ENCODE results near the gene SPPL3. TPM values are rescaled to one million over a fixed set of nuclear protein-coding genes. Genes with fewer than 3 reads are reported as not detected.
"Not testable (repeated sequence)": the region's sequence is repeated elsewhere in the genome, so short reads cannot be mapped to it uniquely, and the experiment has no call there.

SPPL3 gene
- polyA plus RNA-seq, 1 experiment = 13.2 TPM

DNA sequence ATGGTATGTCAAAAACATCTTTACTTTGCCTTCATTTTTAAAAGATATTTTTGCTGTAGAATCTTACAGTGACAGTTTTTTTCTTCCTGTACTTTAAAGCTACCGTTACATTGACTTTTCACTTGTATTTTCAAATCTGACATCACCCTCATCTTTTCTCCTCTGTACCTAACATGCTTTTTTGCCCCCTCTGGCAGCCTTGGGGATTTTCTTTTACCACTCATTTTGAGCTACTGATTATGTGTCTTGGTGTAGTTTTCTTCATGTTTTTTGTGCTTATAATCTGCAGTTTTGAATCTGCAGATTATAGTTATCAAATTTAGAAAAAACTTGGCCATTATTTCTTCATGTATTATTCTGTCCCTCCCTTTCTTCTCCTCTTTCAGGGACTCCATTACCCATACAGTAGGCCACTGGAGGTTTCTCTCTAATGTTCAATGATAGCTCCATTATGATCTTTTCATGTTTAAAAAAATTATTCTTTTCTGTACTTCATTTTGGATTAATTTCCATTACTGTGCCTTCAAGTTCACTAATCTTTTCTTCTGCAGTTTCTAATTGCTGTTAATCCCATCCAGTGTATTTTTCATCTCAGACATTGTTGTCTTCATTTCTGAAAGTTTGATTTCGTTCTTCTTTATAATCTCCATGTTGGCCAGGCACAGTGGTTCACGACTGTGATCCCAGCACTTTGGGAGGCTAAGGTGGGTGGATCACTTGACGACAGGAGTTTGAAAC lies 108.5 kb downstream of the SPPL3 start:
- TF ChIP-seq, protein P1, sequence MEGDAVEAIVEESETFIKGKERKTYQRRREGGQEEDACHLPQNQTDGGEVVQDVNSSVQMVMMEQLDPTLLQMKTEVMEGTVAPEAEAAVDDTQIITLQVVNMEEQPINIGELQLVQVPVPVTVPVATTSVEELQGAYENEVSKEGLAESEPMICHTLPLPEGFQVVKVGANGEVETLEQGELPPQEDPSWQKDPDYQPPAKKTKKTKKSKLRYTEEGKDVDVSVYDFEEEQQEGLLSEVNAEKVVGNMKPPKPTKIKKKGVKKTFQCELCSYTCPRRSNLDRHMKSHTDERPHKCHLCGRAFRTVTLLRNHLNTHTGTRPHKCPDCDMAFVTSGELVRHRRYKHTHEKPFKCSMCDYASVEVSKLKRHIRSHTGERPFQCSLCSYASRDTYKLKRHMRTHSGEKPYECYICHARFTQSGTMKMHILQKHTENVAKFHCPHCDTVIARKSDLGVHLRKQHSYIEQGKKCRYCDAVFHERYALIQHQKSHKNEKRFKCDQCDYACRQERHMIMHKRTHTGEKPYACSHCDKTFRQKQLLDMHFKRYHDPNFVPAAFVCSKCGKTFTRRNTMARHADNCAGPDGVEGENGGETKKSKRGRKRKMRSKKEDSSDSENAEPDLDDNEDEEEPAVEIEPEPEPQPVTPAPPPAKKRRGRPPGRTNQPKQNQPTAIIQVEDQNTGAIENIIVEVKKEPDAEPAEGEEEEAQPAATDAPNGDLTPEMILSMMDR (IDR thresholded peaks at IDR 0.05; ENCODE audit: insufficient read depth, low read depth, low read length) = no peak
- no peaks in the 10 kb centered on the region for H3K36me3 ChIP-seq (ENCODE audit: control insufficient read depth, insufficient read depth, low read length)
- ChIA-PET CTCF (interaction anchor here (0.7 to 1.6 kb wide), 2 partner anchors 18 to 28 kb away, joined by 3 read pairs; no protein-coding TSS in a partner anchor), POLR2A (no interaction called here)
- H3K27me3 ChIP-seq (ENCODE audit: control insufficient read depth, insufficient read depth, low read length) = no peaks in the 10 kb centered on the region
- no peak overlapping the region for H3K4me3 ChIP-seq (ENCODE audit: low read depth, low read length)
- no peak for DNase-seq (ENCODE audit: low read depth)

DNA sequence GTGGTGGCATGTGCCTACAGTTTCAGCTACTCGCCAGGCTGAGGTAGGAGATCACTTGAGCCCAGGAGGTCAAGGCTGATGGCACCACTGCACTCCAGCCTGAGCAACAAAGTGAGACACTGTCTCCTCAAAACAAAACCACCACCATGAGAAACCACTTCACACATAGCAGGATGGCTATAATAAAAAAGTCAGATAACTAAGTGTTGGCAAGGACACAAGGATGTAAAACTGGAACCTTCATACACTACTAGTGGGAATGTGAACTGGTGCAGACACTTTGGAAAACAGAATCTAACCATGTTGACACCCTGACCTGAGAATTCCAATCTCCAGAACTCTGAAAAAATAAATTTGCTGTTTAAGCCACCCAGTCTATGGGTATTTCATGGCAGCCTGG lies 110.8 kb downstream of the SPPL3 start:
- H3K27me3 ChIP-seq (ENCODE audit: control insufficient read depth, insufficient read depth, low read length) = no peaks in the 10 kb centered on the region
- TF ChIP-seq, protein P1 (IDR thresholded peaks at IDR 0.05; ENCODE audit: insufficient read depth, low read depth, low read length) = no peak
- H3K36me3 ChIP-seq (ENCODE audit: control insufficient read depth, insufficient read depth, low read length) = no peaks in the 10 kb centered on the region
- no peak overlapping the region for H3K4me3 ChIP-seq (ENCODE audit: low read depth, low read length)
- no peak for DNase-seq (ENCODE audit: low read depth)
- ChIA-PET POLR2A (no interaction called here), CTCF (interaction anchor here (1.3 kb wide), 1 partner anchor 10 kb away, joined by 3 read pairs; no protein-coding TSS in a partner anchor)

DNA sequence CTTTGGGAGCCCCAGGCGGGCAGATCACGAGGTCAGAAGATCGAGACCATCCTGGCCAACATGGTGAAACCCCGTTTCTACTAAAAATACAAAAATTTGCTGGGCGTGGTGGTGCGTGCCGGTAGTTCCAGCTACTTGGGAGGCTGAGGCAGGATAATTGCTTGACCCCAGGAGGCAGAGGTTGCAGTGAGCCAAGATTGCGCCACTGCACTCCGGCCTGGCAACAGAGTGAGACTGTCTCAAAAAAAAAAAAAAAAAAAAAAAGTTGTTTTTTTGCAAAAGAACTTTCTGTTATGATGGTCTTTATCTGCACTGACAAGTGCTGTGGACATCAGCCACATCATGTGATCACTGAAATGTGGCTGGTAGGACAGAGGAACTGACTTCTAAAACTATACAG lies 111.7 kb downstream of the SPPL3 start:
- CTCF ChIA-PET; H3K36me3 ChIP-seq (ENCODE audit: control insufficient read depth, insufficient read depth, low read length); DNase-seq (ENCODE audit: low read depth); POLR2A ChIA-PET; H3K4me3 ChIP-seq (ENCODE audit: low read depth, low read length); H3K27me3 ChIP-seq (ENCODE audit: control insufficient read depth, insufficient read depth, low read length): not testable (repeated sequence)

DNA sequence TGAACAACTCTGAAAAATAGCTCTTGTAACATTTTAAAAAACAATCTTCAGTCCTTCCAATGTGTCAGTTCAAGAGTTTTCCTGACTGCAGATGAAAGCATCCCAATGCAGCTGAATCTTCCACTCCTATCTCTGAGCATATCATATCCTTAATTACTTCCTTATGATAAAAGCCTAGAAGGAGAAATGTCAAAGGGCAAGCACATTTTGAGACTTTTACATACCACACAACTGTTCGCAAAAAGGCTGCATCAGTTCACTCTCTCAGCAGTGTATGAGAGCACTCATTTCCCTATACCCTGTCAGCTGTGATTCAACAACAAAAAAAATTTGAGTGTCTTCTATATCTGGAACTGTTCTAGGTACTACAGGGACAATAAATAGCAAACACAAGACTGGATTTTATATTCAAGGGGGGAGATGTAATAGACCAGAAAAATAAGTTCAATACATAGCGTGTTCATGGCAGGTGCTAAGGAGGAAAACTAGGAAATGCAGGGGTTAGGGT lies 112.4 kb downstream of the SPPL3 start:
- no peak for DNase-seq (ENCODE audit: low read depth)
- TF ChIP-seq, protein P1 (IDR thresholded peaks at IDR 0.05; ENCODE audit: insufficient read depth, low read depth, low read length) = no peak
- ChIA-PET CTCF (no interaction called here), POLR2A (no interaction called here)
- Histone ChIP-seq H3K27me3 (ENCODE audit: control insufficient read depth, insufficient read depth, low read length) (no peaks in the 10 kb centered on the region), H3K4me3 (ENCODE audit: low read depth, low read length) (no peak overlapping the region), H3K36me3 (ENCODE audit: control insufficient read depth, insufficient read depth, low read length) (no peaks in the 10 kb centered on the region)

DNA sequence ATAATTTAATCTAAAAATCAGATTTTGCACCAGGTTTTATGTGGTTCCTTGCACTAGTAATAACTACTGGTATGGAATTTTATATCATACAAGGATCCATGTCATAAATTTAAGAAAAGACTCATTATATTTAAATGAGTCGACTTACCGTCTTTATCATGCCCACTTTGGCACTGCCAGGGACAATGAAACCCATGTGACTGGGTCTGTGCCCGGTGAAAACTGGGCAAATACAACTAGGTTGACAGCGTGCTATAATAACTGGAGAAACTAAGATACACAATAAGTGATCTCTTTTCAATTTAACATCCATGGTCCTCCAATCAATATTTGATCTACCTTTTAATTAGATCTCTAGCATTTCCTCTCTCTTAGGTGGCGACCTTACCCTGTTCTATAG lies 114.0 kb downstream of the SPPL3 start:
- H3K4me3 ChIP-seq (ENCODE audit: low read depth, low read length) = no peak overlapping the region
- no peaks in the 10 kb centered on the region for H3K36me3 ChIP-seq (ENCODE audit: control insufficient read depth, insufficient read depth, low read length)
- ChIA-PET POLR2A (no interaction called here), CTCF (interaction anchor here (1.0 kb wide), 1 partner anchor 28 kb away, joined by 3 read pairs; no protein-coding TSS in a partner anchor)
- TF ChIP-seq, protein P1 (IDR thresholded peaks at IDR 0.05; ENCODE audit: insufficient read depth, low read depth, low read length) = no peak
- DNase-seq (ENCODE audit: low read depth) = no peak
- H3K27me3 ChIP-seq (ENCODE audit: control insufficient read depth, insufficient read depth, low read length) = no peaks in the 10 kb centered on the region

Data from BJ (cell line).